22Rv1 (cell line): ENCODE results near the gene EEF2.
A peak's percentile ranks its signal among the peaks of the same experiment; 100 is the strongest.

ENCODE experiments used
- H3K27ac ChIP-seq: fragments of 450-650 bp; 2 replicates; pipeline ENCODE4 v1.5.1; 2017
- ZFX ChIP-seq: fragments of 450-650 bp; IDR thresholded peaks from 2 replicates; pipeline ENCODE4 v1.6.1; 2017; ENCODE audit warnings: antibody characterized with exemption, borderline replicate concordance
- TF ChIP-seq, protein P1 (sequence below): fragments of 450-650 bp; IDR thresholded peaks from 2 replicates; pipeline ENCODE4 v1.5.1; 2017; ENCODE audit warnings: mild to moderate bottlenecking

Gene EEF2

DNA sequence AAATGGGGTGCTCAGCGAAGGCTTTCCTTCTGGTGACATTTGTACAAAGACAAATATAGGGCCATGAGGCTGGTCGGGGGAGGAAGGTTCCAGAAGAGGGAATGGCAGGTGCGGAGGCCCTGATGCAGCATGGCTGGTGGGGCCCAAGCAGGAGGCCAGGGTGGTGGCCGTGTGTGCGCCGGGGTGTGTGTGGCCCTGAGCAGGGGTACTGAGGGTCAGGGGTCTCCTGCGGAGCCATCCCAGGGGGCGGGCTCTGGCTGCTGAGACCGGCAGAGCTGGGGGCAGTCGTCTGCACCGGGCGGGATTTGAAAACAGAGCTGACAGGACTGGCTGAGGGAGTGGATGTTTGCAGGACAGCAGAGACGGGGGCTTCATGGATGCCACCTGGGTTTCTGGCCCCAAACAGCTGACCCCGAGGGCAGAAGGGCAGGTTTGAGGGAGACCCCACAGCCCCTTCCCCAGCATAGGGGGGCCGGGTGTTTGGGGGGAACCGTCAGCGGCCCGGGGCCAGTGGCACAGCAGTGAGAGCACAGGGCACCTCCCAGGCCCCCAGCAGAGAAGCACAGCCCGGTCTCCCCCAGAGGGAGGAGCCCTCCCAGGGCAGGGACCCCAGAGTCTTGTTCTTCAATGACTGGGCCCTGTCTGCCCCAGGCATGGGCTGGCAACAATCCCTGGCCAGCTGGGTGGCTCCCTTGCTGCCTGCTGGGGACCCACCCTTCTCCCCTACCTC is 33.7 kb upstream of the EEF2 start:
- H3K27ac ChIP-seq = no peak overlapping the region
- TF ChIP-seq ZFX = no peak
- TF ChIP-seq, protein P1, sequence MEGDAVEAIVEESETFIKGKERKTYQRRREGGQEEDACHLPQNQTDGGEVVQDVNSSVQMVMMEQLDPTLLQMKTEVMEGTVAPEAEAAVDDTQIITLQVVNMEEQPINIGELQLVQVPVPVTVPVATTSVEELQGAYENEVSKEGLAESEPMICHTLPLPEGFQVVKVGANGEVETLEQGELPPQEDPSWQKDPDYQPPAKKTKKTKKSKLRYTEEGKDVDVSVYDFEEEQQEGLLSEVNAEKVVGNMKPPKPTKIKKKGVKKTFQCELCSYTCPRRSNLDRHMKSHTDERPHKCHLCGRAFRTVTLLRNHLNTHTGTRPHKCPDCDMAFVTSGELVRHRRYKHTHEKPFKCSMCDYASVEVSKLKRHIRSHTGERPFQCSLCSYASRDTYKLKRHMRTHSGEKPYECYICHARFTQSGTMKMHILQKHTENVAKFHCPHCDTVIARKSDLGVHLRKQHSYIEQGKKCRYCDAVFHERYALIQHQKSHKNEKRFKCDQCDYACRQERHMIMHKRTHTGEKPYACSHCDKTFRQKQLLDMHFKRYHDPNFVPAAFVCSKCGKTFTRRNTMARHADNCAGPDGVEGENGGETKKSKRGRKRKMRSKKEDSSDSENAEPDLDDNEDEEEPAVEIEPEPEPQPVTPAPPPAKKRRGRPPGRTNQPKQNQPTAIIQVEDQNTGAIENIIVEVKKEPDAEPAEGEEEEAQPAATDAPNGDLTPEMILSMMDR = no peak

- no peak overlapping the region for H3K27ac ChIP-seq
- no peak for TF ChIP-seq ZFX
- TF ChIP-seq, protein P1 = no peak
These were observed 32.9 kb upstream of the EEF2 start for GRCh38 chr19:4018140-4018613.

DNA sequence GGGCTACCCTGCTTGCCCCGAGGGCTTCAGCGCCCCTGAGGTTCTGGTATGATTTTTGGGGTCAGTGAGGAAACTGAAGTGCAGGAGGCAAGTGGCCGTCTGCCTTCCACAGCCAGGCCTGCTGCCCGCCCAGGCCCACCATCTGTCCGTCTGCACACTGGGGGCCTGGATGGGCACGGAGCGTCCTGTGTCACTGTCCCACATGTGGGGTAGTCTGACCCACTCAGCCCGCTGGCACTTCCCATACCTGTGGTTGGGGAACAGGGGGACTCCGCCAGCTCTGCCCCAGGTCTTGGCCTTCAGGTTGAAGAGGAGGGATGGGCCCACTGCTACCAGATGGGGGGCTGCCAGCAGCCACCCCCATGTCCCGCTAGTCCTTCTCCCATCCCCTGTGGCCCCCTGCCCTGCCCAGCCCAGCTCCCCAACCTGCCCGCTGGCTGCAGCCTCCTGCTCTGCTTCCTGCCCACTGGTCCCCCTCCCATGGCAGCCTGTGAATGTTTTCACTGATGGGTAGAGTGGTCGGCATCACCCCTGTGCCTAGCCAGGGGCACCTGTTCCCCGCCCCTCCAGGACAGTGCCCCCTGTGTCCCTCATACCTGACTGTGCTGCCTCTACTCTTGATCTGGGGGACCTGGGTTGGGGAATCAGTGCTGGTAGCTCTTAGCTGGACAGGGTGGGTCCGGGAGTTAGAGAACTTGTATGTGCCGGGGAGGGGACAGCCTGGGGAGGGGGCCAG is 31.8 kb upstream of the EEF2 start:
- no peak for TF ChIP-seq ZFX
- TF ChIP-seq, protein P1 = no peak
- H3K27ac ChIP-seq = no peak overlapping the region

GRCh38 chr19:4016486-4016885 is 31.2 kb upstream of the EEF2 start:
- TF ChIP-seq, protein P1 = no peak
- TF ChIP-seq ZFX = no peak
- no peak overlapping the region for H3K27ac ChIP-seq

DNA sequence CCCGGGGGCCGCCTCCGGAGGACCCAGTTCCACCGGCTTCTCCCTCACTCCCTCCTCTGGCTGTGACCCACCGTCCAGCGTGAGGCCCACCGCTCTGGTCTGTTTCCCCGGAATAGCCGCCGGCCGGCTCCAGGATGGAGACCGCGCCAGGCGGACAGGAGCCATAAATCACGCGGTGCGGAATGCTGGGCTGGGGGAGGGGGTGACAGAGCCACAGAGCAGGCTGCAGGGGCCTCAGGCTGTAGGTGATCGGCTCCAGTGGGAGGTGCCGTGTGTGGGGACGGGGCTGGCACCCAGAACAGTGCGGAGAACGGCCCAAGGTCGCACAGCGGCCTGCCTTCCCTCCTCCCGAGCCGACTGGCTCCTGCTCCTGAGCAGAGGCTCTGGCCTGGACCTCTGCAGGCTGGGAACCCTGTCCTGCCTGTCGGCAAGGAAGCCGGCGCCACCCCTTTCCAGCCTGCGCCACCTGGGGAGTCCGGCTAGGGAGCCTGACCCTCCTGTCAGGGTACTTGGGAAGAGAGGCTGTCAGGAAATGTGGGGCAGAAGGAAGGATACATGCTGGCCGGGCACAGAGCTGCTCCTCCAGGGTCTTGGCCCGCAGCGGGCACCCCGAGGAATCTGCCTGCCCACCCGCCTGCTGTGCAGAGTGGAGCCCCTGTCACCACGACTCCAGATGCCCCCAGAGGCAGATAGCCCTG is 30.6 kb upstream of the EEF2 start:
- no peak overlapping the region for H3K27ac ChIP-seq
- TF ChIP-seq, protein P1 = no peak
- TF ChIP-seq ZFX = no peak

DNA sequence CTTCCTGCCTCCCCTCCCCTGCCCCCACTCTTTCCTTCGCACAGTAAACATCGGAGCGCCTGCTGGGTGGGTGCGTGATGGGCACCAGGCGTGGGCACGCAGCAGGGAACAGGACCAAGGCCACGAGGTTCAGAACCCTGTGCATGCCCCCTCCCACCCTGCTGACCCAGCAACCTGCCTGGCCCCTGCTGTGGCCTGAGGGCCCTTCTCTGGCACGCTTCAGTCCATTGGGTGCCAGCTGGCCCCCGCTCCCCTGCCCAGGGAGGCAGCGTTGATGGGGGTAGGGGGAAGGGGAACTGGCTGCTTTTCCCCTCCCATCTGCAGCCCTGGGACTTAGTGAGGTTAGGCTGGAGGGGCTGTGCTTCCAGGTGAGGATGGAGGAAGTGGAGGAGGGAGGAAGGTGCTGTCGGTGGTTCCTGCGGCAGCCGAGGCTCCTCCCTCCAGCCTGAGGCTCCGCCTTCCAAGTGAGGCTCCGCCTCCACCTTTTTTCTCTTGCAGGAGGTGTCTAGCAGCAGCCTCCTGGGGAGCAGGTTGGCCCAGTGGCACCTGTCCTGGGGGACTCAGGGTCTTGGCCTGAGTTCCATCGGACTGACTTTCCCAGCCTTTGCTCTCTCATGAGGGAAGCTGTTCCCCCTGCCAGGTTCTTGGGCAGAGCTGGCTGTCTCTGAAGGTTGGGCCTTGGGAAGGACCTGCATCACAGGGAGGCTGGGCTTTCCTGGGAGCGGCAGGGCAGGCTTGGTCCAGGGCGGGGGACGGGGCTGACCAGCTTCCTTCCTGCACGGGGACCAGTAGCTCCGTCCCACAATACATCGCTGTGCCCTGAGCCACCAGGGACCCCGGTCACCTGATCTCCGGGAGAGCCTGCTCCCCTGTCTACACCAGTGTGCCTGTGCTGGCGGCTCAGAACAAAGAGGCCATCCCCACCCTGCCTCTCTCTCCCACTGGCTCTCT is 29.6 kb upstream of the EEF2 start:
- no peak for TF ChIP-seq ZFX
- TF ChIP-seq, protein P1 = no peak
- peak overlapping the region; percentile 10; the same call in 1 of the 2 replicates for H3K27ac ChIP-seq
